Neural progenitor cell (in vitro differentiated cells): ENCODE measurements around the gene SCN10A. TPM values are rescaled to one million over a fixed set of nuclear protein-coding genes. Genes with fewer than 3 reads are reported as not detected.

Experiments used
- DNase-seq: peaks from one replicate; pipeline ENCODE4 v3.0.0-alpha.2; 2016; ENCODE audit warnings: low spot score
- H2AFZ ChIP-seq: fragments of 200-600 bp; sonication (generic); replicated peaks from 2 replicates; pipeline ENCODE4 v1.6.1; 2016; ENCODE audit warnings: antibody characterized with exemption
- H3F3A ChIP-seq: fragments of 200-600 bp; sonication (generic); 2 replicates; pipeline ENCODE4 v1.6.1; 2016; ENCODE audit warnings: antibody characterized with exemption, low read depth
- H3K27ac ChIP-seq: fragments of 200-600 bp; sonication (generic); 2 replicates; pipeline ENCODE4 v1.5.1; 2016; ENCODE audit warnings: mild to moderate bottlenecking
- H3K27me3 ChIP-seq: fragments of 200-600 bp; sonication (generic); 2 replicates; pipeline ENCODE4 v1.6.1; 2016; ENCODE audit warnings: mild to moderate bottlenecking, moderate library complexity
- H3K36me3 ChIP-seq: fragments of 200-600 bp; sonication (generic); 2 replicates; pipeline ENCODE4 v1.5.1; 2016
- H3K4me1 ChIP-seq: fragments of 200-600 bp; sonication (generic); 2 replicates; pipeline ENCODE4 v1.6.1; 2016; ENCODE audit warnings: mixed run types
- H3K4me2 ChIP-seq: fragments of 200-600 bp; sonication (generic); 2 replicates; pipeline ENCODE4 v1.6.1; 2016
- H3K4me3 ChIP-seq: fragments of 200-600 bp; sonication (generic); 2 replicates; pipeline ENCODE4 v1.5.1; 2016
- H3K79me2 ChIP-seq: fragments of 200-600 bp; sonication (generic); 2 replicates; pipeline ENCODE4 v1.6.1; 2016; ENCODE audit warnings: low read depth
- H3K9ac ChIP-seq: fragments of 200-600 bp; sonication (generic); 2 replicates; pipeline ENCODE4 v1.6.1; 2016
- H3K9me3 ChIP-seq: fragments of 200-600 bp; sonication (generic); 2 replicates; pipeline ENCODE4 v1.5.1; 2016; ENCODE audit warnings: low read depth
- H4K20me1 ChIP-seq: fragments of 200-600 bp; sonication (generic); 2 replicates; pipeline ENCODE4 v1.6.1; 2016; ENCODE audit warnings: low read depth
- H3K27ac Mint-ChIP-seq: 3 replicates; pipeline ENCODE4 v1.8.0; 2021; ENCODE audit warnings: mixed read lengths
- H3K27me3 Mint-ChIP-seq: 2 replicates; pipeline ENCODE4 v1.8.0; 2022; ENCODE audit warnings: low read depth, mild to moderate bottlenecking, inconsistent platforms, moderate library complexity, mixed read lengths; ENCODE audit not compliant: insufficient read depth
- H3K36me3 Mint-ChIP-seq: 3 replicates; pipeline ENCODE4 v1.8.0; 2021; ENCODE audit warnings: mixed read lengths
- H3K4me1 Mint-ChIP-seq: 3 replicates; pipeline ENCODE4 v1.8.0; 2021; ENCODE audit warnings: mixed read lengths
- H3K4me3 Mint-ChIP-seq: 3 replicates; pipeline ENCODE4 v1.8.0; 2021; ENCODE audit warnings: mild to moderate bottlenecking, moderate library complexity, mixed read lengths
- H3K9me3 Mint-ChIP-seq: 3 replicates; pipeline ENCODE4 v1.8.0; 2020; ENCODE audit warnings: mixed read lengths
- EZH2 ChIP-seq: fragments of 200-600 bp; sonication (generic); IDR thresholded peaks from 2 replicates; pipeline ENCODE4 v1.6.1; 2017; ENCODE audit warnings: antibody characterized with exemption, mild to moderate bottlenecking, moderate library complexity
- EZH2phosphoT487 ChIP-seq: fragments of 200-600 bp; sonication (generic); IDR thresholded peaks from 2 replicates; pipeline ENCODE4 v1.6.1; 2017; ENCODE audit warnings: antibody characterized with exemption
- total RNA-seq: library from RNA; depleted of rRNA; stranded (reverse); fragments of >200 nt; gene quantifications from 2 replicates; pipeline ENCODE4 v1.2.3, GENCODE V29; 2015; ENCODE audit warnings: low replicate concordance
- TF ChIP-seq, protein P1 (sequence below): fragments of 200-600 bp; sonication (generic); IDR thresholded peaks from 2 replicates; pipeline ENCODE4 v1.5.1; 2017; ENCODE audit warnings: antibody characterized with exemption, mild to moderate bottlenecking

SCN10A gene
- total RNA-seq, 1 donor from 2014 or later: not detected

- Mint-ChIP-seq H3K27me3 (peaks cover 5% of the 10 kb centered on the region), H3K36me3 (no peaks in the 10 kb centered on the region), H3K9me3 (peaks cover 9% of the 10 kb centered on the region), H3K27ac (no peak overlapping the region), H3K4me1 (no peaks in the 10 kb centered on the region), H3K4me3 (no peak overlapping the region)
- no peaks in the 10 kb centered on the region for H3K27me3 ChIP-seq
- H4K20me1 ChIP-seq: no peaks in the 10 kb centered on the region
- no peak overlapping the region for H3K27ac ChIP-seq
- H3K4me3 ChIP-seq: no peak overlapping the region
- no peak overlapping the region for H3K9ac ChIP-seq
- no peak overlapping the region for H3K4me2 ChIP-seq
- no peak for TF ChIP-seq EZH2
- TF ChIP-seq, protein P1, sequence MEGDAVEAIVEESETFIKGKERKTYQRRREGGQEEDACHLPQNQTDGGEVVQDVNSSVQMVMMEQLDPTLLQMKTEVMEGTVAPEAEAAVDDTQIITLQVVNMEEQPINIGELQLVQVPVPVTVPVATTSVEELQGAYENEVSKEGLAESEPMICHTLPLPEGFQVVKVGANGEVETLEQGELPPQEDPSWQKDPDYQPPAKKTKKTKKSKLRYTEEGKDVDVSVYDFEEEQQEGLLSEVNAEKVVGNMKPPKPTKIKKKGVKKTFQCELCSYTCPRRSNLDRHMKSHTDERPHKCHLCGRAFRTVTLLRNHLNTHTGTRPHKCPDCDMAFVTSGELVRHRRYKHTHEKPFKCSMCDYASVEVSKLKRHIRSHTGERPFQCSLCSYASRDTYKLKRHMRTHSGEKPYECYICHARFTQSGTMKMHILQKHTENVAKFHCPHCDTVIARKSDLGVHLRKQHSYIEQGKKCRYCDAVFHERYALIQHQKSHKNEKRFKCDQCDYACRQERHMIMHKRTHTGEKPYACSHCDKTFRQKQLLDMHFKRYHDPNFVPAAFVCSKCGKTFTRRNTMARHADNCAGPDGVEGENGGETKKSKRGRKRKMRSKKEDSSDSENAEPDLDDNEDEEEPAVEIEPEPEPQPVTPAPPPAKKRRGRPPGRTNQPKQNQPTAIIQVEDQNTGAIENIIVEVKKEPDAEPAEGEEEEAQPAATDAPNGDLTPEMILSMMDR: no peak
- TF ChIP-seq EZH2phosphoT487: no peak
- no peaks in the 10 kb centered on the region for H3K79me2 ChIP-seq
- H3K4me1 ChIP-seq: no peaks in the 10 kb centered on the region
- no peak overlapping the region for H2AFZ ChIP-seq
- no peaks in the 10 kb centered on the region for H3K9me3 ChIP-seq
- no peaks in the 10 kb centered on the region for H3F3A ChIP-seq
- H3K36me3 ChIP-seq: no peaks in the 10 kb centered on the region
- no peak for DNase-seq
Measured at GRCh38 chr3:38773528-38773927, 42.5 kb downstream of the SCN10A start.

DNA sequence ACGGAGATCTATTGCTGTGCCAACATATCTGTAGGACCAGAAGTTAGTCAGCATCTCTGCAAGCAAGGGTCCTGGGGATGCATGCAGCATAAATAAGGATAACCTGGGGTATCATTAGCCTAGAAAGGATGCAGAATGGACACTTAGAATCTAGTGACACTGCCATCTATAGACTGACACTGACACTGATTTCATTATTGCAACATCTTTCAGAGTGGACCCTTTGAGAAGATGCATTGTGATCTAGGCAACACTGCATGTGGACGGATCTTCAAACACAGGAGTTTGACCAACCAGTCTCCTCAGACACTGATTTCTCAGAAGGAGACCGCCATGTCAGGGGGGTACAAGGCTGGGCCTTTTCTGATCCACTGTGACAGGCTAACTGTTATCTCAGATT, 52.4 kb downstream of the SCN10A start:
- Histone ChIP-seq H3K4me3 (no peak overlapping the region), H2AFZ (no peak overlapping the region), H3K9me3 (no peaks in the 10 kb centered on the region), H3K4me1 (no peaks in the 10 kb centered on the region), H3K36me3 (no peaks in the 10 kb centered on the region), H3K79me2 (no peaks in the 10 kb centered on the region), H3K27ac (no peak overlapping the region), H4K20me1 (no peaks in the 10 kb centered on the region), H3K9ac (no peak overlapping the region), H3K27me3 (no peaks in the 10 kb centered on the region), H3K4me2 (no peak overlapping the region), H3F3A (no peaks in the 10 kb centered on the region)
- H3K4me3 Mint-ChIP-seq: no peak overlapping the region
- no peak overlapping the region for H3K27ac Mint-ChIP-seq
- H3K4me1 Mint-ChIP-seq: no peaks in the 10 kb centered on the region
- no peaks in the 10 kb centered on the region for H3K36me3 Mint-ChIP-seq
- DNase-seq: no peak
- peaks cover 3% of the 10 kb centered on the region for H3K27me3 Mint-ChIP-seq
- no peak for TF ChIP-seq EZH2
- TF ChIP-seq EZH2phosphoT487: no peak
- TF ChIP-seq, protein P1: no peak
- H3K9me3 Mint-ChIP-seq: peaks cover 7% of the 10 kb centered on the region

GRCh38 chr3:38758557-38758956, 57.5 kb downstream of the SCN10A start:
- H3K79me2 ChIP-seq: no peaks in the 10 kb centered on the region
- Mint-ChIP-seq H3K4me1 (no peaks in the 10 kb centered on the region), H3K9me3 (no peaks in the 10 kb centered on the region), H3K27me3 (peaks cover 3% of the 10 kb centered on the region), H3K36me3 (no peaks in the 10 kb centered on the region), H3K27ac (no peak overlapping the region), H3K4me3 (no peak overlapping the region)
- DNase-seq: no peak
- H3K9me3 ChIP-seq: no peaks in the 10 kb centered on the region
- no peaks in the 10 kb centered on the region for H3K4me1 ChIP-seq
- no peak overlapping the region for H3K9ac ChIP-seq
- H3K4me2 ChIP-seq: no peak overlapping the region
- H3K4me3 ChIP-seq: no peak overlapping the region
- TF ChIP-seq, protein P1: no peak
- H3K27me3 ChIP-seq: peaks cover 18% of the 10 kb centered on the region
- H4K20me1 ChIP-seq: no peaks in the 10 kb centered on the region
- H3K36me3 ChIP-seq: no peaks in the 10 kb centered on the region
- no peak overlapping the region for H2AFZ ChIP-seq
- no peak overlapping the region for H3K27ac ChIP-seq
- no peaks in the 10 kb centered on the region for H3F3A ChIP-seq

DNA sequence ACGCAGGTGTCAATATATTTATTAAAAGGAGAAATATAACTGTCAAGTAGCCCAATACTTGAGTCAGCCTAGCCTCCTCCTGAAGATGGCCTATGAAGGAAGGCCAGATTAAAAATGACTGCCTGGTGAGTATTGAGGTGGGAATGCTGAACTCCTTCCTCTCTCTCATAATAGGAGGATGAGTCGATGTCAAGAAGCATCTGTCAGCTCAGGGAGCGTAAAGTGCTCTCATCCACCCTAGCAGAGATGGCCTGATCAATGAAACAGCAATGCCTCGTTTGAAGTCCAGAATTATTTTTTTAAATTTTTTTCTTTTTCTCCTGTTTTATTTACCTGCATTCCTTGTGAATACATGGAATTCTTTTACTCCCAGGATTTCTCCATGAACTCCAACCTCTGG, 58.3 kb downstream of the SCN10A start:
- Histone ChIP-seq H3K4me1 (no peaks in the 10 kb centered on the region), H3K9me3 (no peaks in the 10 kb centered on the region), H4K20me1 (no peaks in the 10 kb centered on the region), H3F3A (no peaks in the 10 kb centered on the region), H3K9ac (no peak overlapping the region), H3K79me2 (no peaks in the 10 kb centered on the region), H3K4me2 (no peak overlapping the region), H3K27ac (no peak overlapping the region), H3K36me3 (no peaks in the 10 kb centered on the region), H3K27me3 (peaks cover 27% of the 10 kb centered on the region), H3K4me3 (no peak overlapping the region), H2AFZ (no peak overlapping the region)
- H3K4me3 Mint-ChIP-seq: no peak overlapping the region
- no peaks in the 10 kb centered on the region for H3K4me1 Mint-ChIP-seq
- no peak for DNase-seq
- no peak for TF ChIP-seq EZH2
- no peak for TF ChIP-seq EZH2phosphoT487
- TF ChIP-seq, protein P1: no peak
- H3K36me3 Mint-ChIP-seq: no peaks in the 10 kb centered on the region
- H3K27me3 Mint-ChIP-seq: peaks cover 3% of the 10 kb centered on the region
- no peak overlapping the region for H3K27ac Mint-ChIP-seq
- H3K9me3 Mint-ChIP-seq: no peaks in the 10 kb centered on the region
